ENCODE data around the gene FMN1. TPM values are rescaled to one million over a fixed set of nuclear protein-coding genes. Genes with fewer than 3 reads are reported as not detected.

FMN1 gene
- total and polyA plus RNA-seq, 2 of the 8 experiments (the other 6 are each of a cell fraction or from before 2014, with no cell fraction given), result 0.27 to 3.7 TPM

DNA sequence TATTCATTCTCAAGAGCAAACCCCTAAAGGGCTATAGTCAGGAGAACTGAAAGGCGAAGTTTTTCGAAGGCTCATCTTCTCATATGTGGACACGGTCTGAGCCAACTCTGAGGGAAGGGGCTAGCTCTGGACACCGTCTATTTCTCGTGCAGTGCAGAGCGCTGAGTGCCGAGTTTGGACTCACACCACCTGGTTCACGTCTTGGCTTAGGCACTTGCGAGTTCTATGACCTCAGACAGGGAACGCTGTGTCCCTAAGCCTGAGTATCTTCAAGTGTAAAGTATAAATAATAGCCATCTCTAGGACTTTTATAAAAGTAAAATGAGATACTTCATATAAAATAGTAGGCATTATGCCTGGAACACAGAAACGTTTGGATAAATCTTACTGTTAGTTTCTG lies 223.7 kb downstream of the FMN1 start (continued):
- TF ChIP-seq, protein P1, sequence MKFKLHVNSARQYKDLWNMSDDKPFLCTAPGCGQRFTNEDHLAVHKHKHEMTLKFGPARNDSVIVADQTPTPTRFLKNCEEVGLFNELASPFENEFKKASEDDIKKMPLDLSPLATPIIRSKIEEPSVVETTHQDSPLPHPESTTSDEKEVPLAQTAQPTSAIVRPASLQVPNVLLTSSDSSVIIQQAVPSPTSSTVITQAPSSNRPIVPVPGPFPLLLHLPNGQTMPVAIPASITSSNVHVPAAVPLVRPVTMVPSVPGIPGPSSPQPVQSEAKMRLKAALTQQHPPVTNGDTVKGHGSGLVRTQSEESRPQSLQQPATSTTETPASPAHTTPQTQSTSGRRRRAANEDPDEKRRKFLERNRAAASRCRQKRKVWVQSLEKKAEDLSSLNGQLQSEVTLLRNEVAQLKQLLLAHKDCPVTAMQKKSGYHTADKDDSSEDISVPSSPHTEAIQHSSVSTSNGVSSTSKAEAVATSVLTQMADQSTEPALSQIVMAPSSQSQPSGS (IDR thresholded peaks at IDR 0.05; ENCODE audit: low read length), result no peak
- no peak for TF ChIP-seq NANOG (IDR thresholded peaks at IDR 0.05; ENCODE audit: insufficient read depth, low read depth, low read length, poor library complexity, severe bottlenecking)
- TF ChIP-seq RXRA (IDR thresholded peaks at IDR 0.05; ENCODE audit: insufficient read depth, low read depth, low read length), result no peak
- TF ChIP-seq, protein P2, sequence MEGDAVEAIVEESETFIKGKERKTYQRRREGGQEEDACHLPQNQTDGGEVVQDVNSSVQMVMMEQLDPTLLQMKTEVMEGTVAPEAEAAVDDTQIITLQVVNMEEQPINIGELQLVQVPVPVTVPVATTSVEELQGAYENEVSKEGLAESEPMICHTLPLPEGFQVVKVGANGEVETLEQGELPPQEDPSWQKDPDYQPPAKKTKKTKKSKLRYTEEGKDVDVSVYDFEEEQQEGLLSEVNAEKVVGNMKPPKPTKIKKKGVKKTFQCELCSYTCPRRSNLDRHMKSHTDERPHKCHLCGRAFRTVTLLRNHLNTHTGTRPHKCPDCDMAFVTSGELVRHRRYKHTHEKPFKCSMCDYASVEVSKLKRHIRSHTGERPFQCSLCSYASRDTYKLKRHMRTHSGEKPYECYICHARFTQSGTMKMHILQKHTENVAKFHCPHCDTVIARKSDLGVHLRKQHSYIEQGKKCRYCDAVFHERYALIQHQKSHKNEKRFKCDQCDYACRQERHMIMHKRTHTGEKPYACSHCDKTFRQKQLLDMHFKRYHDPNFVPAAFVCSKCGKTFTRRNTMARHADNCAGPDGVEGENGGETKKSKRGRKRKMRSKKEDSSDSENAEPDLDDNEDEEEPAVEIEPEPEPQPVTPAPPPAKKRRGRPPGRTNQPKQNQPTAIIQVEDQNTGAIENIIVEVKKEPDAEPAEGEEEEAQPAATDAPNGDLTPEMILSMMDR (IDR thresholded peaks at IDR 0.05; ENCODE audit: control extremely low read depth in 1 of 3, insufficient read depth in 1 of 3, low read depth in 1 of 3, low read length in 3 of 3), result no peak
